ENCODE data around the gene SNTA1. TPM values are rescaled to one million over a fixed set of nuclear protein-coding genes. Genes with fewer than 3 reads are reported as not detected.

The SNTA1 gene
- polyA plus RNA-seq, 1 donor (not counting 4 experiments of a cell fraction or from before 2014, with no cell fraction given), result 3.6 TPM

GRCh38 chr20:33407796-33408195, 35.8 kb downstream of the SNTA1 start:
- Histone ChIP-seq H3K9me3 (ENCODE audit: control insufficient read depth, low read depth, low read length) (no peaks in the 10 kb centered on the region), H3K27me3 (ENCODE audit: control insufficient read depth, extremely low read depth, insufficient read depth, low read length) (no peaks in the 10 kb centered on the region), H3K4me2 (ENCODE audit: control insufficient read depth, extremely low read depth, insufficient read depth, low read depth, low read length) (no peak overlapping the region), H3K27ac (ENCODE audit: control insufficient read depth, insufficient read depth, low read length) (no peak overlapping the region), H3K4me1 (ENCODE audit: control insufficient read depth, extremely low read depth, insufficient read depth, low read length) (peaks cover 11% of the 10 kb centered on the region), H3K79me2 (ENCODE audit: control insufficient read depth, insufficient read depth, low read length) (peaks cover 6% of the 10 kb centered on the region), H4K20me1 (ENCODE audit: control insufficient read depth, extremely low read depth, insufficient read depth, low read length) (no peaks in the 10 kb centered on the region), H3K9ac (ENCODE audit: control insufficient read depth, extremely low read depth, insufficient read depth, low read length) (no peak overlapping the region), H3K36me3 (ENCODE audit: control insufficient read depth in 2 of 2, extremely low read depth in 1 of 2, insufficient read depth in 2 of 2, low read length in 2 of 2) (peaks cover 7 to 10% of the 10 kb centered on the region in 2 experiments), H2AFZ (ENCODE audit: control insufficient read depth, low read length) (no peak overlapping the region), H3K4me3 (ENCODE audit: control insufficient read depth in 2 of 3, extremely low read depth in 1 of 3, insufficient read depth in 2 of 3, low read depth in 1 of 3, low read length in 3 of 3) (no peak overlapping the region), H3K9me1 (ENCODE audit: control insufficient read depth, extremely low read depth, insufficient read depth, low read length) (no peaks in the 10 kb centered on the region)
- no peak for FAIRE-seq
- dilution Hi-C loops (cut with MboI; ENCODE audit: extremely low pct_ligation_motif_present, low sequenced_read_pairs), result no loop called here
- TF ChIP-seq, protein P1, sequence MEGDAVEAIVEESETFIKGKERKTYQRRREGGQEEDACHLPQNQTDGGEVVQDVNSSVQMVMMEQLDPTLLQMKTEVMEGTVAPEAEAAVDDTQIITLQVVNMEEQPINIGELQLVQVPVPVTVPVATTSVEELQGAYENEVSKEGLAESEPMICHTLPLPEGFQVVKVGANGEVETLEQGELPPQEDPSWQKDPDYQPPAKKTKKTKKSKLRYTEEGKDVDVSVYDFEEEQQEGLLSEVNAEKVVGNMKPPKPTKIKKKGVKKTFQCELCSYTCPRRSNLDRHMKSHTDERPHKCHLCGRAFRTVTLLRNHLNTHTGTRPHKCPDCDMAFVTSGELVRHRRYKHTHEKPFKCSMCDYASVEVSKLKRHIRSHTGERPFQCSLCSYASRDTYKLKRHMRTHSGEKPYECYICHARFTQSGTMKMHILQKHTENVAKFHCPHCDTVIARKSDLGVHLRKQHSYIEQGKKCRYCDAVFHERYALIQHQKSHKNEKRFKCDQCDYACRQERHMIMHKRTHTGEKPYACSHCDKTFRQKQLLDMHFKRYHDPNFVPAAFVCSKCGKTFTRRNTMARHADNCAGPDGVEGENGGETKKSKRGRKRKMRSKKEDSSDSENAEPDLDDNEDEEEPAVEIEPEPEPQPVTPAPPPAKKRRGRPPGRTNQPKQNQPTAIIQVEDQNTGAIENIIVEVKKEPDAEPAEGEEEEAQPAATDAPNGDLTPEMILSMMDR (optimal IDR thresholded peaks at IDR 0.05 in 1 of 3, IDR thresholded peaks at IDR 0.05 in 1 of 3, conservative IDR thresholded peaks at IDR 0.05 in 1 of 3; ENCODE audit: extremely low read depth in 1 of 3, insufficient read depth in 2 of 3, low read length in 3 of 3), result no peak
- TF ChIP-seq EZH2 (IDR thresholded peaks at IDR 0.05; ENCODE audit: low read length), result no peak
- DNase-seq (ENCODE audit: low read depth, low spot score), result no peak

DNA sequence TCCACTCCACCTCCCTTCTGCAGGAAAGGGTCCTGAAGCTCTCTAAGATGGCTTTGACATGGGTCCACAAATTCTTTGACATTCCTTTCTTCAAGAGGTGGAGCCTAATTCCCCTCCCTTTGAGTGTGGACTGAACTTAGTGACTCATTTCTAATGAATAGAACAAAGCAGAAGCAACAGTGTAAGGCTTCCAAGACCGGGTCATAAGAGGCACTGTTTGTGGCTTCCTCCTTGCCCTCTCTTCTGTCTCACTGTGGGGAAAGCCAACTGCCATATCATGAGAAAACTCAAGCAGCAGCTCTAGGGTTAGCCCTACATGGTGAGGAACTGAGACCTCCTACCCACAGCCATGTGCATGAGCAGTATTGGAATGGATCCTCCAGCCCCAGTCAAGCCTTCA, 36.3 kb downstream of the SNTA1 start:
- Histone ChIP-seq H2AFZ (ENCODE audit: control insufficient read depth, low read length) (no peak overlapping the region), H4K20me1 (ENCODE audit: control insufficient read depth, extremely low read depth, insufficient read depth, low read length) (no peaks in the 10 kb centered on the region), H3K4me2 (ENCODE audit: control insufficient read depth, extremely low read depth, insufficient read depth, low read depth, low read length) (no peak overlapping the region), H3K79me2 (ENCODE audit: control insufficient read depth, insufficient read depth, low read length) (peaks cover 8% of the 10 kb centered on the region), H3K27ac (ENCODE audit: control insufficient read depth, insufficient read depth, low read length) (no peak overlapping the region), H3K9me3 (ENCODE audit: control insufficient read depth, low read depth, low read length) (no peaks in the 10 kb centered on the region), H3K4me1 (ENCODE audit: control insufficient read depth, extremely low read depth, insufficient read depth, low read length) (peaks cover 13% of the 10 kb centered on the region), H3K4me3 (ENCODE audit: control insufficient read depth in 2 of 3, extremely low read depth in 1 of 3, insufficient read depth in 2 of 3, low read depth in 1 of 3, low read length in 3 of 3) (no peak overlapping the region), H3K9me1 (ENCODE audit: control insufficient read depth, extremely low read depth, insufficient read depth, low read length) (no peaks in the 10 kb centered on the region), H3K27me3 (ENCODE audit: control insufficient read depth, extremely low read depth, insufficient read depth, low read length) (no peaks in the 10 kb centered on the region), H3K36me3 (ENCODE audit: control insufficient read depth in 2 of 2, extremely low read depth in 1 of 2, insufficient read depth in 2 of 2, low read length in 2 of 2) (peaks cover 7 to 10% of the 10 kb centered on the region in 2 experiments), H3K9ac (ENCODE audit: control insufficient read depth, extremely low read depth, insufficient read depth, low read length) (no peak overlapping the region)
- dilution Hi-C loops (cut with MboI; ENCODE audit: extremely low pct_ligation_motif_present, low sequenced_read_pairs), result no loop called here
- DNase-seq (ENCODE audit: low read depth, low spot score), result no peak
- TF ChIP-seq EZH2 (IDR thresholded peaks at IDR 0.05; ENCODE audit: low read length), result no peak
- TF ChIP-seq, protein P1 (optimal IDR thresholded peaks at IDR 0.05 in 1 of 3, IDR thresholded peaks at IDR 0.05 in 1 of 3, conservative IDR thresholded peaks at IDR 0.05 in 1 of 3; ENCODE audit: extremely low read depth in 1 of 3, insufficient read depth in 2 of 3, low read length in 3 of 3), result no peak
- FAIRE-seq, result no peak
